ENCODE measurements around the gene FREM1. TPM values are rescaled to one million over a fixed set of nuclear protein-coding genes. Genes with fewer than 3 reads are reported as not detected.

FREM1 gene
- total RNA-seq, 1 donor from 2014 or later, result not detected

- intact Hi-C loops (cut with micrococcal nuclease), result no loop called here
These were observed 28.1 kb downstream of the FREM1 start for GRCh38 chr9:14882090-14882489.

GRCh38 chr9:14881006-14881405 lies 29.2 kb downstream of the FREM1 start:
- intact Hi-C loops (cut with micrococcal nuclease), result no loop called here

- intact Hi-C loops (cut with micrococcal nuclease), result no loop called here
These were observed 40.1 kb downstream of the FREM1 start for GRCh38 chr9:14870090-14870489.

GRCh38 chr9:14869671-14870070 lies 40.6 kb downstream of the FREM1 start:
- intact Hi-C loops (cut with micrococcal nuclease), result no loop called here

GRCh38 chr9:14868772-14869583 lies 41.2 kb downstream of the FREM1 start:
- intact Hi-C loops (cut with micrococcal nuclease), result no loop called here

- intact Hi-C loops (cut with micrococcal nuclease), result no loop called here
These were observed 41.8 kb downstream of the FREM1 start for GRCh38 chr9:14868418-14868771.

- intact Hi-C loops (cut with micrococcal nuclease), result no loop called here
These were observed 44.0 kb downstream of the FREM1 start for GRCh38 chr9:14866200-14866749.

GRCh38 chr9:14864309-14864708 lies 45.9 kb downstream of the FREM1 start:
- intact Hi-C loops (cut with micrococcal nuclease), result no loop called here

- intact Hi-C loops (cut with micrococcal nuclease), result no loop called here
These were observed 46.8 kb downstream of the FREM1 start for GRCh38 chr9:14863402-14863801.

GRCh38 chr9:14857449-14858305 lies 52.6 kb downstream of the FREM1 start:
- intact Hi-C loops (cut with micrococcal nuclease), result no loop called here

GRCh38 chr9:14849851-14850250 lies 60.4 kb downstream of the FREM1 start:
- intact Hi-C loops (cut with micrococcal nuclease), result no loop called here

GRCh38 chr9:14849296-14849695 lies 60.9 kb downstream of the FREM1 start:
- intact Hi-C loops (cut with micrococcal nuclease), result no loop called here

- intact Hi-C loops (cut with micrococcal nuclease), result loop anchor here (1.0 kb wide), 1 partner anchor 288 kb away; no protein-coding TSS in a partner anchor
These were observed 63.3 kb downstream of the FREM1 start for GRCh38 chr9:14846871-14847311.

GRCh38 chr9:14843163-14843562 lies 67.1 kb downstream of the FREM1 start:
- intact Hi-C loops (cut with micrococcal nuclease), result no loop called here

GRCh38 chr9:14842269-14842668 lies 68.0 kb downstream of the FREM1 start:
- intact Hi-C loops (cut with micrococcal nuclease), result no loop called here

GRCh38 chr9:14838701-14839100 lies 71.5 kb downstream of the FREM1 start:
- intact Hi-C loops (cut with micrococcal nuclease), result no loop called here

- intact Hi-C loops (cut with micrococcal nuclease), result no loop called here
These were observed 73.3 kb downstream of the FREM1 start for GRCh38 chr9:14836885-14837284.

- intact Hi-C loops (cut with micrococcal nuclease), result no loop called here
These were observed 78.6 kb downstream of the FREM1 start for GRCh38 chr9:14831661-14832060.

- intact Hi-C loops (cut with micrococcal nuclease), result no loop called here
These were observed 79.2 kb downstream of the FREM1 start for GRCh38 chr9:14831074-14831473.

- intact Hi-C loops (cut with micrococcal nuclease), result no loop called here
These were observed 80.2 kb downstream of the FREM1 start for GRCh38 chr9:14830057-14830456.

GRCh38 chr9:14829204-14829603 lies 81.0 kb downstream of the FREM1 start:
- intact Hi-C loops (cut with micrococcal nuclease), result no loop called here

- intact Hi-C loops (cut with micrococcal nuclease), result no loop called here
These were observed 82.4 kb downstream of the FREM1 start for GRCh38 chr9:14827805-14828204.
